Right forelimb (tissue), 1 donor: ENCODE data around the gene TGFBR2.

ENCODE experiments used
- DNase-seq: peaks from one replicate; pipeline ENCODE4 v3.0.0-alpha.2; 2018

TGFBR2 gene

DNA sequence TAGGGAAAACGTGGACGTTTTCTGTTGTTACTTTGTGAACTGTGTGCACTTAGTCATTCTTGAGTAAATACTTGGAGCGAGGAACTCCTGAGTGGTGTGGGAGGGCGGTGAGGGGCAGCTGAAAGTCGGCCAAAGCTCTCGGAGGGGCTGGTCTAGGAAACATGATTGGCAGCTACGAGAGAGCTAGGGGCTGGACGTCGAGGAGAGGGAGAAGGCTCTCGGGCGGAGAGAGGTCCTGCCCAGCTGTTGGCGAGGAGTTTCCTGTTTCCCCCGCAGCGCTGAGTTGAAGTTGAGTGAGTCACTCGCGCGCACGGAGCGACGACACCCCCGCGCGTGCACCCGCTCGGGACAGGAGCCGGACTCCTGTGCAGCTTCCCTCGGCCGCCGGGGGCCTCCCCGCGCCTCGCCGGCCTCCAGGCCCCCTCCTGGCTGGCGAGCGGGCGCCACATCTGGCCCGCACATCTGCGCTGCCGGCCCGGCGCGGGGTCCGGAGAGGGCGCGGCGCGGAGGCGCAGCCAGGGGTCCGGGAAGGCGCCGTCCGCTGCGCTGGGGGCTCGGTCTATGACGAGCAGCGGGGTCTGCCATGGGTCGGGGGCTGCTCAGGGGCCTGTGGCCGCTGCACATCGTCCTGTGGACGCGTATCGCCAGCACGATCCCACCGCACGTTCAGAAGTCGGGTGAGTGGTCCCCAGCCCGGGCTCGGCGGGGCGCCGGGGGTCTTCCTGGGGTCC, at the start of gene TGFBR2:
TGFBR2 (plus strand) TSS at position 301 of the 731 bp plus-strand sequence; CDS start at position 584, 283 bp downstream.
- DNase-seq: peak; percentile 93

DNA sequence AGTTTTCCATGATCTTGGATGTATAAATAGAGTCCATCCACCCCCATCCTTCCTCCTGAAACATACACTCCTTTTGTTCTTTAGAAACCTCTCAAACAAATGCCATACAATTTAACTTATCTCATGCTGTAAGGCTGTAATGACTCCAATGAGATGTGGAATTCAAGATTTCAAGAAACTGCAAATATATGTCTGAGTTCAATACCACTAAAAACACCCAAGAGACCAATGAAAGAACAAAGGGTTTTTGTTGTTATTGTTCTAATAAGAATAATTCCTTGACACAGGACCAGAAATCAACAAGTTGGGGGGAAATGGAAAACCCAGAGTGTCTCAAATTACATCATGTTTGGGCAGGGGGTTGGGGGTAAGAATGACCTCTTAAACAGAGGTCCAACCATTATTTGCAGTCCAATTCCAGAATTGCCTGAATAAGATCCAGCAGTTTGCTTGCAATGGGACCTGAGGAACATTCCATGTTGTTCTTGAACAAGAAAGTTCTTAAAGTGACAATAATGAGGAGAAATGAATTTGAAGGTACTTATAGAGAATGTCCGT, 48.6 kb upstream of the TGFBR2 start:
- no peak for DNase-seq

DNA sequence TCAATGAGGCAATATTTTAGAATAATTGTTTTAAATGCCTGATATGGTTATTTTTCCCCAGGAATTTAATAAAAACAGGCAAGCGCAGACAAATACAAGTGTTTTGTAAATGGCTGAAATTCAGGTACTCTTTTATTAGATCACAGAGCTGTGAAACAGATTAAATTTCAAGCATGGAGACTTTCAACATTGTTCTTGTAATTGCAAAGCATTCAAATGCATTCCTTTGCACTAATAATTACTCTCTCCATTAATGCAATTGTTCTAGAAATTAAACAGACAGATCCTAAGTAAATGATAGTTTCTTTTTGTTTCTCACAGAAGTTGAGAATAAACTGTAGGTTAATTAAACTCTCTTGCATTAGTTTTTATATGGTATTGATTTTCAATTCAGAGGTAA, 42.4 kb upstream of the TGFBR2 start:
- no peak for DNase-seq

DNA sequence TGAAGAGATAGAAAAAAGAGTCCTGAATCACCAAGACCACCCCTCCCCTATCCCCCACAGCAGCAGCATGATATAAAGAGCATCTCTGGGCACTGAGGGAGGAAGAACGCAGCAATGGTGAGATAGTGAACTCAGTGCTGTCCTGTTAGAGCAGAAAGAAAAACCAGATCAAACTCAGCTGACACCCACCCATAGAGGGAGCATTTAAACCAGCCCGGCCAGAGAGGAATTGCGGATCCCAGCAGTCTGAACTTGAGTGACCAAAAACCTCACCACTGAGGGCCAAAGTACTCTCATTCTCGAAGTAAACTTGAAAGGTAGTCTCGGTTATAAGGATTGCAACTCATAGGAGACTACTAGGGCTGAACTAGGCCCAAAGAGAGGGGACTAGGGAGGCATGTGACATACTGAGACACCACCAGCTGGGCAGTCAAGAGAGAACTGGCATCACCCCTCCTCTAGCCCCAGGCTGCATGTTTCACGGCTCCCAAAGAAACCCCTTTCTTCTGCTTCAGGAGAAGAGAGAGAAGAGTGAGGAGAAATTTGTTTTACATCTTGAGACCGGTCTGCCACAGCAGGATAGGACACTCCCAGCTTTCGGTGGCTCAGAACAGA, 39.2 kb upstream of the TGFBR2 start:
- no peak for DNase-seq

GRCh38 chr3:30576946-30577345, 29.5 kb upstream of the TGFBR2 start:
- no peak for DNase-seq

DNA sequence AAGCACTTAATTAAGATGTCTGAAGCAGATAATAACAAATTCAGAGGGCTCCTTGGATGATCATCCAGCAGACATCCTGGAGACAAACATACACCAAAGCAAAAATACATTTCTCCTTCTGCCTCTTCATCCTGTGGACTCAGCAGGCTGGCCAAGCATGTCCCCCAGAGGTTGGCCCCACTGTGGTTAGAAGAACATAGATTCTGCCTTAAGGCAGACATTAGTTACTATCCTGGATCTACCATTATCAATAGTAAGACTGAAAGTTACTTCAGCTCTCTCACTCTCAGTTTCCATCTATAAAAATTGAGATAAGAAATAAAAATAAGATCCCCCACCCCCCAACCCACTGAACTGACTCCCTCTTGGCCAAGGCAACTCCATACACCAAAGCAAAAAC, 28.6 kb upstream of the TGFBR2 start:
- DNase-seq: no peak

DNA sequence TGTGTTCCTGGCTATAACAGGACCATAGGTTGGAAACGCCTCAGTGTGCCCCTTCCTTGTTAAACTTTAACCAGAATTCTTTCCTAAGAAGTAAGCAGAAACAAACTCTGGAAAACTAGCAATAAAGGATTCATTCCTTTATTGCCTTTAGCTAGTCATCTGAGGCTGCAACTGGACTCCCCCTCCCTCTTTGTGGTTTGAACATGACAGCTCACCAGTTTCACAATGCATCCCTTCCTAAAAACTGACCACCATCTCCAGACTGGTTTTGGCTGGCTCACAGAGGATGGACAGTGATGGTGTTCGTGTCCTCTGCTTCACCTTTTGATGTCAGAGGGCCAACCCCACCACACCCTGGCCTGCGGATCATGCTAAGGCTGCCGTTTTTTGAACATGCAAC, 27.9 kb upstream of the TGFBR2 start:
- DNase-seq: peak; percentile 41

- DNase-seq: no peak
These were observed 27.3 kb upstream of the TGFBR2 start for GRCh38 chr3:30578986-30579579.

GRCh38 chr3:30581067-30581585, 25.3 kb upstream of the TGFBR2 start:
- no peak for DNase-seq

DNA sequence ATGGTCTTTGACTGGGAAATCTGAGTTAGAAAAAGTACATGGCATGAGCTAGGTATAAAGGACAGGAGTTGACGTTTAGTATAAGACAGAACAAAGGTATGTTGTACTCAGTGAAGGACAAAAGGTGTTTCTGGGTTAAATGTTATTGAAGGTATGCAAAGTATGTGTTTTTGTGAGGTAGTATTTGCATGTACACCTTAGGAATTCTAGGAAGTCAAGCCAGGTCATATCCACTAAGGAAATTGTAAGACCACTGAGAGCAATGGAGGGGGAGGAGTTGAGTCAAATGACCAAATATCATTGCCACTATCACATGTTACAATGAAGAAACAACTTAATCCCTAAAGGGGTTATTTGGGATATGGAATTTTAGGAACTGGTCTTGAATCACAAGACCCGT, 24.4 kb upstream of the TGFBR2 start:
- DNase-seq: no peak

DNA sequence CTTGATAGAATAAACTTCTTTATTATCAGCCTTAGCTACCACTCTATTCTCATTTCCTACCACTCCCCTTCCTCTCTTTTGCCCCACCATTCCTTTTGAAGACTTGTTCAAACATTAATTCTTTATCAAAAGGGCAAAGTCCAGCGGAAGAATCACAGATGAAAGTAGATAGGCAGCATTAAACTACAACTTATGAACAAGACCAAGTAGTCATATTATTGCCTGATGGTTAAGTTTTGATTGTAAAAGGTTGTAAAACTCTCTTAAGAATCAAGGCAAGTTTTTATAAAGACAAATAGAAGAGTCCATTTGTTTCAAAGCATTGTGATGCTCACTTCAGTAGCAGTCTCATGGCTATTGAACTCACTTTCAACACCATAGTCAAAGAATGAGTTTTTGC, 22.4 kb upstream of the TGFBR2 start:
- no peak for DNase-seq

DNA sequence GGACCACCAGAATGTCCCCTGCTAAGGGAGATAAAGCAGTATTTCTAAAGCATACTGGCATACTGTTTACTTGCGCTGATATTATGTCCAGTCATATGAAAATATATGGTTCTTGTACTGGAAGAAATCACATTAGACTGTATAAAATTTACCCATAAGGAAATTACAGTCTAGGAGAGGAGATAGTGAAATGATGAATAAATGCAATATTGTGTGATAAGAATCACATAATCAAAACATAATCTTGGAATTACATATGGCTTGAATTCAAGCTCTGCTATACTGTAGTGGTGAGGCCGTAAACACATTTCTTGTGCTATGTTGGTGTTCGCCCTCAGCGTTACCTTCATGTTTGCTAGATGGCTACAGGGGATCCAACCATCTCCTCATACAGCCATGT, 20.7 kb upstream of the TGFBR2 start:
- DNase-seq: no peak

- DNase-seq: no peak
These were observed 20.1 kb upstream of the TGFBR2 start for GRCh38 chr3:30586096-30586805.

DNA sequence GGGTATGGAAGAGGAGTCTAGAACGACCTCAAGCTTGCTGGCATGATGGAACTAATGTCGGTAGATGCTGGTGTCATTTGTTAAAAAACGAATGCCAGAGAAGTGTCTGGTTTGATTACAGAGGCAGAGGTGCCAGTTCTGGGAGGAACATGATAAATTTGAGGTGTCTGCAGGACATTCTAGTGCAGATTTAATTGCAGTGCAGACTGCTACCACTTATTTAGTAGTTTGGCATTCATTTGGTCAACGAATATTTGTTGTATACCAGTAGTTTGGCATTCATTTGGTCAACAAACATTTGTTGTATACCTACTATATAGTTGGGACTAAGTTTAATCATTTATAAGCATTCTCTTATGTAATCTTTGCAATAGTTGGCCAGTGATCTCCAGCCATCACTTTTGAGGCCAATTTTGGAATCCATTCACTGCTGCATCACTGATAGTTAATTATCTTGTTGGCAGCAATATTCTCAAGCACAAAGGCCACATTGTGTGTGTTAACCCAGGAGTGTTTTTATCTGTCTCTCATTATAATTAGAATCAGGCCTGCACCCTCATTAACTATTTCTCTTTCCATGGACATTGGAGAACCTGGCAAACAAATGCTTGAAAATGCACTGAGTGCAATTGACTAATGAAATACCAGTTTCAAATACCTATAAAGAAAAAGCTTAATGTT, 19.5 kb upstream of the TGFBR2 start:
- DNase-seq: no peak

DNA sequence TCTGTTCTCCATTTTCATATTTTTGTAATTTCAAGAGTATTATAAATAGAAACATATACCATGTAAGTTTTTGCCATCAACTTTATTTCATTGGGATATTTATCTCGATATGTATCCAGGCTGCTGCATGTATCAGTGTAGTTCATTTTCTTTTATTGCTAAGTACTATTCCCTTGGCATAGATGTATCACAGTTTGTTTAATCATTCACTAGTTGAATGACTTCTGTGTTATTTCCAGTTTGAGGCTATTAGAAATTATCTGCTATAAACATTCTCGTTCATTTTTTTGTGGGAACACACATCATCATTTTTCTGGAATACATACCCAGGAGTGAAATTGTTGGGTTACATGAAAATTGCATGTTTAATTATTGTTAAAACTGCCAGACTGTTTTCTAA, 18.5 kb upstream of the TGFBR2 start:
- no peak for DNase-seq

- no peak for DNase-seq
These were observed 10.2 kb upstream of the TGFBR2 start for GRCh38 chr3:30596152-30596551.

DNA sequence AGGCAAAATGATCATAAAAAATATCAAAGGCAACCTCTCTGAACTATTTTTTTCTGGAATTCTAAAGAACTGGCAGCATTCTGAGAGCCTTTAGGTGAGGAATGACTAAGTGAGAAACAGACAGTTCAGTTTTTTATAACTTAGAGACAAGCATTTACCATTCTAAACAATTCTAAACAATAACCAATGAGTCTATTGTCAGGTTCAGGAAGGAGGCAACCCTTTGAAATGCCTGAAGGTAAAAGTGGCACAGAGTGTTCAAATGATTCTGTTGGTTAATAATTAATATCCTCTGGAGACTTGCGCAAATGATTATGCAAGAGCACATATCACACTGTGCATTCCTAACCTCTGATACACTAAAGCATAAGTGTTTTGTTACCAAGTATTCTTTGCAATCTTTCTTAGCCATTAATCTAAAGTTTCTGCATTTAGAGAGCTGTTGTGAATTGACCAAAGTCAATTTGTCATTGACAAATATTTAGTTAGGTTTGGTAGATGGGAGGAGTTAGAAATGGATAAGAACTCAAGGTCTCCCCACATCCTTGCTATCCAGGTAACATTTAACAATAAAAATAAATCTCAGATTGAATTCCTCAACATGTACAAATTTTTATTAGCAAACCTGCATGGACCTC, 9.2 kb upstream of the TGFBR2 start:
- no peak for DNase-seq

- no peak for DNase-seq
These were observed 8.6 kb upstream of the TGFBR2 start for GRCh38 chr3:30597769-30598134.

GRCh38 chr3:30598668-30599545, 7.5 kb upstream of the TGFBR2 start:
- DNase-seq: no peak

DNA sequence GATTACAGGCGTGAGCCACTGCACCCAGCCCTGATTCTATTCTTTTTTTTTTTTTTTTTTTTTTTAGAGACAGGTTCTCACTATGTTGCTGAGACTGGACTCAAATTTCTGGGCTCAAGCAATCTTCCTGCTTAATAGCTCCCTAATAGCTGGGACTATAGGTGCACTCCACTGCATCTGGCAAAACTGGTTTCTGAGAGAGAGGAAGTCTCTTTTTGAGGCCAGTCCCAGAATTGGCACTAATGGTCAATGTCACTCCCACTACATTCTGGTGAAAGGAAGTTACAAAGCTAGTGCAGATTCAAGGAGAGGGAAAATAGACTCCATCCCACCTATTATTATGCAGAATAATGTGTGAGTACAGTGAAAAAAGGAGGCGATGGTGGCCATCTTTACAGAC, 5.8 kb upstream of the TGFBR2 start:
- DNase-seq: no peak

DNA sequence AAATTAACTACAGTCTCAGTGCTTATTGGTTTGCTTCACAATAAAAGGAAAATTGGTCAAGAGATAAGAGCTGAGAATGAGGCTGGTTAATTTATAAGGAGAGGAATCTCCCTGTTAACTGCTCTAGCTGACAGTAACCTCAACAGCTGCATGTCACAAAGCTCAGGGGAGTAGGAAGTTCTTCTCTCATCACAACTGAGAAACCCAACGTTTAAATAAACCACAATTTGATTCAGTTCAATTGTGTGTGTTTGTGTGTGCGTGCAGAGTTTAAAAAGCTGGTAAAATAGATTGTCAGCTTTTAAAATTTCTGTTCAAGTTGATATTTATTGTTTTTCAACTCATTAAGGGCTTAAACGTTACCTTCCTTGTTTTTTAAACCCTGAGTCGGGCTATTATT, 3.5 kb upstream of the TGFBR2 start:
- DNase-seq: no peak
